Measurements from ENCODE around the gene PAPPA.

The PAPPA gene

GRCh38 chr9:116382053-116382452 lies 228.5 kb downstream of the PAPPA start:
- DNase-seq (ENCODE audit: low read depth in 2 of 2) = no peak

DNA sequence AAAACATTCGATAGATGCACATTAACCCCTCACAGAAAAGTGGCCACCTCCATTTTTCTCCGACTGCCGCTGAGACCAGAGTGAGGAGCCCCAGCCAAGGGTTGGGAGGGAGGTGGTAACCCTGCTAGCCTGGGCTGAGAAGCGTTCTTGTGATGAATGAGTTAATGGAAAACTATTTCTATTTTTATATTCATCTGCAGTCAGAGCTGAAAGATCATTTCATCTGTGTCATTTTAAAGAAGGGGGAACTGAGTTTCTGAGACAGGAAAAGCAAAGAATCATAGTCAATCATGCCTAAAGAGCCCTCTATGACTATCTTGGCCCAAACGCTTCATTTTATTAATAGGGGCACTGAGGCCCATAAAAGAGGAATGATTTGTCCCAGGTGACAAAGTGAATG lies 229.5 kb downstream of the PAPPA start:
- no peak for DNase-seq (ENCODE audit: low read depth in 2 of 2)

GRCh38 chr9:116383936-116384335 lies 230.3 kb downstream of the PAPPA start:
- no peak for DNase-seq (ENCODE audit: low read depth in 2 of 2)

- no peak for DNase-seq (ENCODE audit: low read depth in 2 of 2)
These were observed 234.5 kb downstream of the PAPPA start for GRCh38 chr9:116387934-116388698.

DNA sequence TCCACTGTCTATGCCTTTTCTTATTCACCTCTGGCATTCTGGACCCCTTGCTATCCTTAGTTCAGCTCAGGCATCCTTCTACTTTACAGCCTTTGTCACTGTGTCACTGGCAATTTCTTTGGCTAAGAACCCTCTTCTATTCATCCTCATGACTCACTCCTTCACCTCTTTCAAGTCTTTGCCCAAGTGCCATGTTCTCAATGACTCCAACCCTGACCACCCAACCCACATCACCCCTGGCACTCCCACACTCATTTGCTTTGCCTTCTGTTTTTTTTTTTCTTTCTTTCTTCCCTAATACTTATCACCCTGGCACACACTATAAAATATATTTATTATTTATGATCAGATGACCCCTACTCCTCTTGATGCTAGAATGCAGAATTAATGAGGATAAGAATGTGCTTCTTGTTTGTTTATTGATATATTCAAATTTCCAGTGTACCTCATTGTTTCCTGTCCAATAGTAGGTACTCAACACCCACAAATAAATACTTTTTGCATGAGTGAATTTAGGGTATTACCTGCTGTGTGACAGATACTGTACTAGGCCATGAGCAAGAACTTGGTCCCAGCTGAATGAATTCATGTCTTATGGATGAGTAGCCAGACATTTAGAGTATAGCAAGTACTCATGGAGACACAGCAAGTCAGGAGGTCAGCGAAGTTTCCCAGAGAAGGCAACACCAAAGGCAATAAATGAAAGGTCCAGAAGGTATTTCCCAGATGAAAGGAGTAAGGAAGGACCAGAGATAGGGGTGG lies 236.1 kb downstream of the PAPPA start:
- DNase-seq (ENCODE audit: low read depth in 2 of 2) = no peak

DNA sequence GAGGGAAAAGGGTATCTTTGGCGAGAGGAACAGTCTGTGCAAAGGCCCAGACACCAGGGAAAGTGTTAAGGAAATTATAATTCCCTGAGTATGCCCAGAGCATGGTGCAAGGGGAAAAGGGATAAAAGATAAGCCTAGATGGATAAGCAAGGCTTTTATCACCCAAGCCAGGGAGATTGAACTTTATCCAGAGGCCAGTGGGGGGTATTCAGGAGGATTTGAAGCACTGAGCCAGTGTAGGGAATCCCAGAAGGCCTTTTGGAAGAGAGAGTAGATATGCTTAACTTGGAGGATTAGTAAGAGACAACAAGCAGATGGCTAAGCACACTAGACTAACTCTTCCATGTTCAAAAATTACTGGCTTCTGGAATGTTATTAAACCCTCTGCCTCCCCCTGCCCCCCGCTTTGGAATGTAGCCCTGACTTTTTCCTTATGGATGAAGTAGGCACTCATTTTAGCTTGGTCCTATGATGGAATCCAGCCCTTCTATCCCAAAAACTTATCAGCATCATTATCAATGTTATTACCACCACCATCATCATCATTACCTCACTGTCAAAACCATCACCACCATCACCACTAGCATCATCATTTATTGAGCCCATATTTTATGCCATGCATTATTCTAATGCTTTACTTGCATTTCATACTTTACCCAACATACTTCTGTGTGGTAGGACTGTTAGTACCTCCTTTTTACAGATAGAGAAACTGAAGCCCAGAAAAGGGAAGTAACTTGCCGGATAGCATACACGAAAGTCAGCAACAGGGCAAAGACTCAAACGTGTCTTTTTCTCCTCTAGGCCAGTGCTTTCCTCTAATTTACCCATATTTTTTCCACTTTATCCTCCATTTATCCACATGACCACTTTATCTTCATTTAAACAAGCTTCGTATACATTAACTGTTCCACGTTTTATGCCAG lies 237.0 kb downstream of the PAPPA start:
- DNase-seq (ENCODE audit: low read depth in 2 of 2) = no peak

DNA sequence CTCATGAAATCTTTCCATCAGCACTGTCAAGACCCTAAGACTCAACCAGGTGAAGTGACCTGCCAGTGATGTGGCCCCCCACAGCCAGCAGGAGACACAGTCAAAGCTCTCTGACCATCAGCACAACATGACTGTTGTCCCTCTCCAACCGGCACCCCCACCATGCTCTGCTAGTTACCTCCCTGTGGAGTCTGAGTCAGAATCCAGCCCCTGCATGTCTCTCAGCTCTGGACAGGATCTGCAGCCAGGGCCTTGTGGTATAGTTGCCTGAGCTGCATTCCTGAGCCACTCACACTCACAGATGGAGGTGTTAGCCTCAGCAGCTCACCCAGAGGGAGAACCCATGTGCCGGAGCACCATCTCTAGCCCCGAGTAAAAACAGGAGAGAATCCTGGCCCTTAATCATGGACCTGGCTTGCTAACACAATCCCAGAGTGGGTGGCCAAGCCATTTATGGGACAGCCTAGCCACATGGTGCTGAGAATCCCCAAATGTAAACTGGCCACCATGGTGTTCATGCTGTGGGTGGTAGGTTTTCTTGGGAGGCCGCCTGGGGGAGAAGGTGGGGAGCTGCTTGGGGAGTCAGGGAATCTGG lies 237.8 kb downstream of the PAPPA start:
- DNase-seq (ENCODE audit: low read depth in 2 of 2) = no peak

DNA sequence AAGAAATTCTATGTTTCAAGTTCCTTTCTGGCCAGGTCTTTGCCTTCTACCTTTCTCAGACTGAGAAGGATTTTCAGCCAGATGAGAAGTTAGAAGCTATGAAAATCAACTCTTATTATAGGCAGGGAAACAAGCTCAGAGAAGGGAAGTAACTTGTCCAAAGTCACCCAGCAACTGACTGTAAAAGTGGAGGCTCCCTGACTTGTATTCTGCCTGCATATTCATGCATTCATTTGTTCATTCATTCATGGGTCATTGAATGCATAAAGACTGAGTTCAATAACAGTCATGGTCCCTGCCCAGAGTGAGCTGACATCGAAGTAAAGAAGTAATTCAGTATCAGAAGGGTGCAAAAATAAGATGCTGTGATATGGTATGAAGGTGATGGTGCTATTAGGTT lies 239.6 kb downstream of the PAPPA start:
- DNase-seq (ENCODE audit: low read depth in 2 of 2) = no peak

DNA sequence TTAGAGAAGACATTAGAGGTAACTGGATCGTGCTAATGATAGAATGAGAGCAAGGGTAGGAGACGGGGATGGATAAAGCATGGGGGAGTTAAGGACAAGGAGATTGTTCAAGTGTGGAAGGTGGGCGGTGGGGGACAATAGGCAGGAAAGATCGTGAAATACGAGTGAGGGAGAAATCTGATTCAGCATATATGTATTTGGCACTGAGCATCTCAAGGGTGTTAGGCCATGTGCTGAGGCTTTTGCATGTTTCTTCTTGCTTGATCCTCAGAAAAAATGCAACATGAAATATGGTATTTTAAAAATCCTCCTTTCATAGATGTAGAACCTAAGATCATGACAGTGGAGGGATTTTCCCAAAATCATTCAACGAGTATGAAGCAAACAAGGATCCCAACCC lies 240.5 kb downstream of the PAPPA start:
- DNase-seq (ENCODE audit: low read depth in 2 of 2) = no peak

GRCh38 chr9:116394894-116395698 lies 241.5 kb downstream of the PAPPA start:
- DNase-seq (ENCODE audit: low read depth in 2 of 2) = no peak

DNA sequence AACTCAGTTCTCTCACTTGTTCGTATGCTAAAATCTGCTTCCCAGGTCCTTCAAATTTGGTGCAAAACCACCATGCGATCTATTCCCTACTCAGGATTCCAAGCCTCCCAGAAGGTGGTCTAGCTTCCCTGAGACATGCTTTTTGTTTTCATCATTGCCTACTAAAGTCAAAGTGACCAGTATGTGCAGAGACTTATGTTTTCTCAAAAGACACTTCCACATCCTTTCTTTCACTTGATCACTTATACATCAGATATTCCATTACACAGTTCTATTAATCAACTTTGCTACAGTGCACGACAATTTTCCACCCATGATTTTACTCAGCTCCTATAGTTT lies 242.1 kb downstream of the PAPPA start:
- DNase-seq (ENCODE audit: low read depth in 2 of 2) = no peak

- DNase-seq (ENCODE audit: low read depth in 2 of 2) = no peak
These were observed 249.6 kb downstream of the PAPPA start for GRCh38 chr9:116403171-116403570.

GRCh38 chr9:116404228-116404627 lies 250.6 kb downstream of the PAPPA start:
- DNase-seq (ENCODE audit: low read depth in 2 of 2) = no peak

DNA sequence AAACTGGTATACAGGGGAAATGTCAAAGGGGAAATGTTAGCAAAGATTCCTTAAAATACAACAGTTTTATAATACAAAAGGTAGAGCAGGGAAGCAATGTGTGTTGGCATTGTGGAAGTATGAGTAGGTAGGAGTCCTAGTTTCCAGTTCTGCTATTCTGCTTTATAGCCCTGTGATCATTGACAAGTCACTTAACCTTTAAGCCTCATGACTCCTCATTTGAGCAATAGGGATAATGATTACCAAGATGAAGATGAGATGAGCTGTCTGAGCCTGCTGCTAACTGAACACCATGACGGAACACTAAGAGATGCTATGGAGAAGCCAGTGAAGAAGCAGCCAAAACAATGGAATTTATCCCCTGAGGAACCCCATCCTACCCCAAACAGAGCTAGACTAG lies 251.7 kb downstream of the PAPPA start:
- DNase-seq (ENCODE audit: low read depth in 2 of 2) = no peak

- DNase-seq (ENCODE audit: low read depth in 2 of 2) = no peak
These were observed 252.9 kb downstream of the PAPPA start for GRCh38 chr9:116406469-116406868.

DNA sequence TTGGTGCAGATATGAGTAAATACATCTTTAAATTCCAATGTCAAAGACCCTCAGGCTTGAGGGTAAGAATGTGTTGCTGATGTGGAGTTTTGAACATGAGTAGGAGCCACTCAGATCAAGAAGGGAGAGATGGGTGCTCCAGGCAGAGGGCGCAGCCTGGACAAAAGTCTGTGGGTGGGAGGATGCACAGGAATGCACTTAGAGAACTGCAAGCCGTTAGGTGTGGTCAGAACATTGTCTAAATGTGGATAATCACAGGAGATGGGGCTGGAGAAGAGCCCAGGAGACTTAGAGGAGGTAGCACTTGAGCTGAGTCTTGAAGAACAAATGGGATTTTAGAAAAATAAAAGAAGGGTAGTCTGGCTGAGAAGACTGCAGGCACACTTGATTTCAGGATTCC lies 255.5 kb downstream of the PAPPA start:
- no peak for DNase-seq (ENCODE audit: low read depth in 2 of 2)

DNA sequence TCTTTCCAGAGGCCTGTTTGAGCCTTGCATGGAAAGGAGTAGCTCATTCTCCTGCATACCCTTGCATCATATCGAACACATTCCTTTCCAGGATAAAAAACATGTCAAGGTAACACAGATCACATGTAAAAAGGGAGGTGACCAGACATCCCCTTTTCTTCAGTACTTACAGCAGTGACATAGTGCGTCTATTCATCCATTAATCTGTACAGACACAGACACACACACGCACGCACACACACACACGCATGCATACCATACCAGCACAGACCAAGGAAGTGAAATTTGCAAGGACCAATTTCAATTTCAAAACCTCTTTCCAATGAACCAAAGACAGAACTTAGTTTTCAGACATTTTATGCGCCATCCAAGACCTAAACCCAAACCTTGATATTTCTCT lies 256.0 kb downstream of the PAPPA start:
- DNase-seq (ENCODE audit: low read depth in 2 of 2) = no peak

DNA sequence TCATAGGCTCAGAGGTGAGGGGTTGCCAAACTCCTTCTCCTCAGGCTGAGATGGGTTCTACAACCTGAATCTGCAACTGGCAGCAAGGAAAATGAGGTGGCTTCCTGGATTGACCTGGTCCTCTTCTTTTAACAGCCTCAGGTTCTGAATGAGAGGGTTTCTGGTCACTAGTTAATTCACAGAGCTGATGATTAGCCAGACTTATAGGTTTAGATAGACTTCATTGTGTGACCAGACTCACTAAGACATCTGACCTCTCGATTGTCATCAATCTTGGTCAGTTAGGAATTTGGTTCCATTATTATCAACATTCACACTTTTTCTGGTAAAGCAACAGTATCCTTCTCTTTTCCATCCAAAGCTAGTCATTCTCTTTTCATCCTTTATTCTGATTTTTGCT lies 257.9 kb downstream of the PAPPA start:
- no peak for DNase-seq (ENCODE audit: low read depth in 2 of 2)

GRCh38 chr9:116414374-116414773 lies 260.8 kb downstream of the PAPPA start:
- no peak for DNase-seq (ENCODE audit: low read depth in 2 of 2)

- DNase-seq (ENCODE audit: low read depth in 2 of 2) = no peak
These were observed 262.8 kb downstream of the PAPPA start for GRCh38 chr9:116416421-116416820.

- no peak for DNase-seq (ENCODE audit: low read depth in 2 of 2)
These were observed 263.9 kb downstream of the PAPPA start for GRCh38 chr9:116417464-116417863.

All from stimulated activated CD8-positive, alpha-beta memory T cell treated with anti-CD3 and anti-CD28 coated beads, Interleukin-2, amount 100 ng/mL, for 48 hours (primary cell).